ENCODE results near the gene SIDT1.

Gene SIDT1

GRCh38 chr3:113498221-113499005 lies 33.9 kb upstream of the SIDT1 start:
- H3K4me1 ChIP-seq (ENCODE audit: insufficient read depth, poor library complexity, severe bottlenecking) = peaks cover 9% of the 10 kb centered on the region
- peaks cover 48% of the 10 kb centered on the region for H3K36me3 ChIP-seq (ENCODE audit: low read depth)
- H3K27me3 ChIP-seq (ENCODE audit: insufficient read depth, poor library complexity, severe bottlenecking) = no peaks in the 10 kb centered on the region
- no peak for DNase-seq (ENCODE audit: low spot score)
- H3K4me3 ChIP-seq (ENCODE audit: severe bottlenecking) = no peak overlapping the region
- peak; percentile 77; the same call in 2 of the 3 replicates for ATAC-seq (ENCODE audit: low read depth)
- TF ChIP-seq, protein P1, sequence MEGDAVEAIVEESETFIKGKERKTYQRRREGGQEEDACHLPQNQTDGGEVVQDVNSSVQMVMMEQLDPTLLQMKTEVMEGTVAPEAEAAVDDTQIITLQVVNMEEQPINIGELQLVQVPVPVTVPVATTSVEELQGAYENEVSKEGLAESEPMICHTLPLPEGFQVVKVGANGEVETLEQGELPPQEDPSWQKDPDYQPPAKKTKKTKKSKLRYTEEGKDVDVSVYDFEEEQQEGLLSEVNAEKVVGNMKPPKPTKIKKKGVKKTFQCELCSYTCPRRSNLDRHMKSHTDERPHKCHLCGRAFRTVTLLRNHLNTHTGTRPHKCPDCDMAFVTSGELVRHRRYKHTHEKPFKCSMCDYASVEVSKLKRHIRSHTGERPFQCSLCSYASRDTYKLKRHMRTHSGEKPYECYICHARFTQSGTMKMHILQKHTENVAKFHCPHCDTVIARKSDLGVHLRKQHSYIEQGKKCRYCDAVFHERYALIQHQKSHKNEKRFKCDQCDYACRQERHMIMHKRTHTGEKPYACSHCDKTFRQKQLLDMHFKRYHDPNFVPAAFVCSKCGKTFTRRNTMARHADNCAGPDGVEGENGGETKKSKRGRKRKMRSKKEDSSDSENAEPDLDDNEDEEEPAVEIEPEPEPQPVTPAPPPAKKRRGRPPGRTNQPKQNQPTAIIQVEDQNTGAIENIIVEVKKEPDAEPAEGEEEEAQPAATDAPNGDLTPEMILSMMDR (IDR thresholded peaks at IDR 0.05; ENCODE audit: poor library complexity, severe bottlenecking) = no peak
- peak overlapping the region; percentile 28 for H3K27ac ChIP-seq (ENCODE audit: poor library complexity, severe bottlenecking)
- H3K9me3 ChIP-seq (ENCODE audit: severe bottlenecking) = no peaks in the 10 kb centered on the region

- DNase-seq (ENCODE audit: low spot score) (no peak), ATAC-seq (ENCODE audit: low read depth) (no peak)
- Histone ChIP-seq H3K27ac (ENCODE audit: poor library complexity, severe bottlenecking) (peak overlapping the region; percentile 28), H3K4me1 (ENCODE audit: insufficient read depth, poor library complexity, severe bottlenecking) (peaks cover 9% of the 10 kb centered on the region), H3K27me3 (ENCODE audit: insufficient read depth, poor library complexity, severe bottlenecking) (no peaks in the 10 kb centered on the region), H3K4me3 (ENCODE audit: severe bottlenecking) (no peak overlapping the region), H3K9me3 (ENCODE audit: severe bottlenecking) (no peaks in the 10 kb centered on the region), H3K36me3 (ENCODE audit: low read depth) (peaks cover 42% of the 10 kb centered on the region)
- TF ChIP-seq, protein P1 (IDR thresholded peaks at IDR 0.05; ENCODE audit: poor library complexity, severe bottlenecking) = no peak
Measured at GRCh38 chr3:113499081-113499480, 33.3 kb upstream of the SIDT1 start.

GRCh38 chr3:113501597-113501996 lies 30.8 kb upstream of the SIDT1 start:
- no peak for ATAC-seq (ENCODE audit: low read depth)
- H3K4me1 ChIP-seq (ENCODE audit: insufficient read depth, poor library complexity, severe bottlenecking) = peaks cover 9% of the 10 kb centered on the region
- DNase-seq (ENCODE audit: low spot score) = no peak
- H3K27me3 ChIP-seq (ENCODE audit: insufficient read depth, poor library complexity, severe bottlenecking) = no peaks in the 10 kb centered on the region
- H3K4me3 ChIP-seq (ENCODE audit: severe bottlenecking) = no peak overlapping the region
- H3K36me3 ChIP-seq (ENCODE audit: low read depth) = peaks cover 33% of the 10 kb centered on the region
- H3K27ac ChIP-seq (ENCODE audit: poor library complexity, severe bottlenecking) = no peak overlapping the region
- no peaks in the 10 kb centered on the region for H3K9me3 ChIP-seq (ENCODE audit: severe bottlenecking)
- TF ChIP-seq, protein P1 (IDR thresholded peaks at IDR 0.05; ENCODE audit: poor library complexity, severe bottlenecking) = no peak

- TF ChIP-seq, protein P1 (IDR thresholded peaks at IDR 0.05; ENCODE audit: poor library complexity, severe bottlenecking) = no peak
- H3K9me3 ChIP-seq (ENCODE audit: severe bottlenecking) = no peaks in the 10 kb centered on the region
- no peaks in the 10 kb centered on the region for H3K4me1 ChIP-seq (ENCODE audit: insufficient read depth, poor library complexity, severe bottlenecking)
- peaks cover 6% of the 10 kb centered on the region for H3K36me3 ChIP-seq (ENCODE audit: low read depth)
- no peak for ATAC-seq (ENCODE audit: low read depth)
- H3K4me3 ChIP-seq (ENCODE audit: severe bottlenecking) = no peak overlapping the region
- DNase-seq (ENCODE audit: low spot score) = no peak
- no peaks in the 10 kb centered on the region for H3K27me3 ChIP-seq (ENCODE audit: insufficient read depth, poor library complexity, severe bottlenecking)
- no peak overlapping the region for H3K27ac ChIP-seq (ENCODE audit: poor library complexity, severe bottlenecking)
Measured at GRCh38 chr3:113505867-113506266, 26.5 kb upstream of the SIDT1 start.

DNA sequence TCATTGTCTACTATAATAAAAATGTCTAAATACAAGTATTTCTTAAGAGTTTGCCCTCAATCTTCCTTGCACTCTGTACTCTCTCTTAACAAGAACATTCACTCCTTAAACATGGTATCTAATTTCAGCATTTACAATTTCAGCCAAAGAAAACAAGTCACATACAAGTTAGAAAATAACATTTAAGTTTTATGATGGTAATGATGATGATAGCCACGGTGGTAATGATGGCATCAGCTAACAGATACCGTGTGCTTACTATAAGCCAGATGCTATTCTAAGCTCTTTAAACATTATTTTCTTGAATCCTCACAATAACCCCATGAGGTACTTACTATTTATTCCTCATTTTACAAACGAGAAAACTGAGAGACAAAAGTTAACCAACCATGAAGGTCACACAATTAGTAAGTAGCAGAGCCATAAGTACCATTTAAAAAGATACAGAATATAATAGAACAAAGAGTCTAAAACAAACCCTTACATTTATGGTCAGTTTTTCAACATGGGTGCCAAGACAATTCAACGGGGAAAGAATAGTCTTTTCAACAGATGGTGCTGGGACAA lies 24.8 kb upstream of the SIDT1 start:
- DNase-seq (ENCODE audit: low spot score) (no peak), ATAC-seq (ENCODE audit: low read depth) (no peak)
- Histone ChIP-seq H3K36me3 (ENCODE audit: low read depth) (no peaks in the 10 kb centered on the region), H3K4me1 (ENCODE audit: insufficient read depth, poor library complexity, severe bottlenecking) (no peaks in the 10 kb centered on the region), H3K27ac (ENCODE audit: poor library complexity, severe bottlenecking) (no peak overlapping the region), H3K27me3 (ENCODE audit: insufficient read depth, poor library complexity, severe bottlenecking) (no peaks in the 10 kb centered on the region), H3K4me3 (ENCODE audit: severe bottlenecking) (no peak overlapping the region), H3K9me3 (ENCODE audit: severe bottlenecking) (no peaks in the 10 kb centered on the region)
- TF ChIP-seq, protein P1 (IDR thresholded peaks at IDR 0.05; ENCODE audit: poor library complexity, severe bottlenecking) = no peak
